Spinal cord (tissue), 10 donors: Measurements from ENCODE around the gene KCNJ10. TPM values are rescaled to one million over a fixed set of nuclear protein-coding genes. Genes with fewer than 3 reads are reported as not detected.

Experiments
- DNase-seq, 6 donors: peaks; one replicate each; pipeline versions ENCODE4 v3.0.0 to v3.0.0-alpha.2; 2013 to 2015; ENCODE audit warnings: low spot score in 6 of 6, low read depth in 4 of 6
- H3K27ac ChIP-seq: one replicate; pipeline ENCODE4 v1.5.1; 2013; ENCODE audit warnings: low read depth, low read length, control low read depth
- H3K27me3 ChIP-seq: one replicate; pipeline ENCODE4 v1.6.1; 2013; ENCODE audit warnings: low read length; ENCODE audit not compliant: control insufficient read depth, insufficient read depth
- H3K36me3 ChIP-seq: one replicate; pipeline ENCODE4 v1.6.1; 2013; ENCODE audit warnings: low read length; ENCODE audit not compliant: control insufficient read depth, insufficient read depth
- H3K4me1 ChIP-seq: one replicate; pipeline ENCODE4 v1.6.1; 2013; ENCODE audit warnings: low read length; ENCODE audit not compliant: control insufficient read depth, insufficient read depth
- H3K4me3 ChIP-seq: one replicate; pipeline ENCODE4 v1.5.1; 2013; ENCODE audit warnings: low read depth, low read length, control low read depth
- H3K9me3 ChIP-seq: one replicate; pipeline ENCODE4 v1.6.1; 2013; ENCODE audit warnings: low read length; ENCODE audit not compliant: control insufficient read depth, insufficient read depth
- WGBS: methylation state at CpG from one replicate; pipeline ENCODE4 v1.1.5; 2013; ENCODE audit warnings: missing lambda C conversion rate; ENCODE audit not compliant: insufficient coverage; 5-methylcytosine and 5-hydroxymethylcytosine counted together
- polyA plus RNA-seq, 2 donors: library from polyadenylated mRNA; unstranded; fragments of 120-200 nt; gene quantifications; one replicate each; pipeline ENCODE4 v1.2.1, GENCODE V29; 2013; ENCODE audit not compliant: insufficient read length in 2 of 2
- total RNA-seq, 2 donors: library from RNA; depleted of rRNA in 1 of 2; stranded (reverse); fragments of 120-200 nt in 1 of 2; fragments of >200 nt in 1 of 2; gene quantifications; one replicate each; pipeline versions ENCODE4 v1.2.3 to v1.2.4, GENCODE V29; 2013 to 2014
- donor health status: healthy.

KCNJ10 gene
- total and polyA plus RNA-seq, 4 donors, result 14.9 to 81.6 (median 42.8) TPM

- WGBS, result 19% methylated on average over 4 of the region's 13 CpGs
- Histone ChIP-seq H3K9me3 (no peaks in the 10 kb centered on the region), H3K36me3 (no peaks in the 10 kb centered on the region), H3K27ac (peak overlapping the region; percentile 93), H3K4me3 (peak overlapping the region; percentile 9), H3K27me3 (no peaks in the 10 kb centered on the region), H3K4me1 (peaks cover 68% of the 10 kb centered on the region)
- peak in 2 of 6 donors; percentile 93 to 94 for DNase-seq
Observed at GRCh38 chr1:160101037-160101716, 31.2 kb upstream of the KCNJ10 start.

- Histone ChIP-seq H3K4me3 (no peak overlapping the region), H3K36me3 (peaks cover 10% of the 10 kb centered on the region), H3K27ac (peak overlapping the region; percentile 88), H3K4me1 (peaks cover 69% of the 10 kb centered on the region), H3K9me3 (no peaks in the 10 kb centered on the region), H3K27me3 (no peaks in the 10 kb centered on the region)
- DNase-seq, result no peak
- 96% methylated on average over 2 of the region's 2 CpGs for WGBS
Observed at GRCh38 chr1:160099716-160100375, 29.9 kb upstream of the KCNJ10 start.

- peaks cover 61% of the 10 kb centered on the region for H3K4me1 ChIP-seq
- peaks cover 14% of the 10 kb centered on the region for H3K36me3 ChIP-seq
- H3K4me3 ChIP-seq, result peak overlapping the region; percentile 48
- WGBS, result 7% methylated on average over 18 of the region's 40 CpGs
- H3K27ac ChIP-seq, result peak overlapping the region; percentile 88
- DNase-seq, result peak in 4 of 6 donors; percentile 83 to 98 (median 93)
- no peaks in the 10 kb centered on the region for H3K9me3 ChIP-seq
- no peaks in the 10 kb centered on the region for H3K27me3 ChIP-seq
Observed at GRCh38 chr1:160098852-160099561, 29.0 kb upstream of the KCNJ10 start.

GRCh38 chr1:160097911-160098851 is 28.2 kb upstream of the KCNJ10 start, which contains the start of gene IGSF8:
Gene IGSF8 (minus strand): TSS chr1:160098619. CDS start chr1:160098472, 147 bp downstream.
- Histone ChIP-seq H3K4me1 (peaks cover 61% of the 10 kb centered on the region), H3K9me3 (no peaks in the 10 kb centered on the region), H3K27me3 (no peaks in the 10 kb centered on the region), H3K36me3 (peaks cover 22% of the 10 kb centered on the region), H3K27ac (peak within 1 kb of the TSS; percentile 88), H3K4me3 (peak within 1 kb of the TSS; percentile 64)
- 2% methylated on average over 46 of the region's 64 CpGs for WGBS
- DNase-seq, result peak in 2 of 6 donors; percentile 88 to 91

GRCh38 chr1:160097151-160097910 is 27.4 kb upstream of the KCNJ10 start:
- 53% methylated on average over 5 of the region's 5 CpGs for WGBS
- peaks cover 53% of the 10 kb centered on the region for H3K4me1 ChIP-seq
- H3K4me3 ChIP-seq, result peak overlapping the region; percentile 64
- H3K36me3 ChIP-seq, result peaks cover 30% of the 10 kb centered on the region
- DNase-seq, result no peak
- no peaks in the 10 kb centered on the region for H3K9me3 ChIP-seq
- H3K27ac ChIP-seq, result no peak overlapping the region
- no peaks in the 10 kb centered on the region for H3K27me3 ChIP-seq

- DNase-seq, result no peak
- Histone ChIP-seq H3K27ac (no peak overlapping the region), H3K4me3 (no peak overlapping the region), H3K36me3 (peaks cover 39% of the 10 kb centered on the region), H3K4me1 (peaks cover 50% of the 10 kb centered on the region), H3K9me3 (no peaks in the 10 kb centered on the region), H3K27me3 (no peaks in the 10 kb centered on the region)
- WGBS, result 75% methylated on average over 4 of the region's 4 CpGs
Observed at GRCh38 chr1:160096274-160097116, 26.5 kb upstream of the KCNJ10 start.

GRCh38 chr1:160095382-160096105 is 25.6 kb upstream of the KCNJ10 start:
- no peaks in the 10 kb centered on the region for H3K9me3 ChIP-seq
- 83% methylated on average over 4 of the region's 4 CpGs for WGBS
- no peak overlapping the region for H3K27ac ChIP-seq
- H3K36me3 ChIP-seq, result peaks cover 48% of the 10 kb centered on the region
- H3K27me3 ChIP-seq, result no peaks in the 10 kb centered on the region
- no peak overlapping the region for H3K4me3 ChIP-seq
- no peak for DNase-seq
- H3K4me1 ChIP-seq, result peaks cover 47% of the 10 kb centered on the region

GRCh38 chr1:160094806-160095205 is 24.8 kb upstream of the KCNJ10 start:
- 96% methylated on average over 14 of the region's 14 CpGs for WGBS
- no peak for DNase-seq
- Histone ChIP-seq H3K27ac (no peak overlapping the region), H3K4me3 (no peak overlapping the region), H3K9me3 (no peaks in the 10 kb centered on the region), H3K27me3 (no peaks in the 10 kb centered on the region), H3K4me1 (peaks cover 45% of the 10 kb centered on the region), H3K36me3 (peaks cover 56% of the 10 kb centered on the region)
